Cardiac muscle cell (in vitro differentiated cells and primary cell): ENCODE measurements around the gene DUXA. TPM values are rescaled to one million over a fixed set of nuclear protein-coding genes. Genes with fewer than 3 reads are reported as not detected.
"Not testable (repeated sequence)": the region's sequence is repeated elsewhere in the genome, so short reads cannot be mapped to it uniquely, and the experiment has no call there.

Experiments used
- DNase-seq, 2 donors: peaks; one replicate each; pipeline versions ENCODE4 v3.0.0 to v3.0.0-alpha.2; 2010 to 2017; ENCODE audit warnings: low read depth in 1 of 2, low spot score in 1 of 2
- H3K27ac ChIP-seq: fragments of 200-600 bp; sonication (generic); 2 replicates; pipeline ENCODE4 v1.5.1; 2016
- H3K27me3 ChIP-seq: fragments of 200-600 bp; sonication (generic); 2 replicates; pipeline ENCODE4 v1.6.0; 2016; ENCODE audit warnings: control low read depth
- H3K36me3 ChIP-seq: fragments of 200-600 bp; sonication (generic); 2 replicates; pipeline ENCODE4 v1.5.1; 2016; ENCODE audit warnings: control low read depth
- H3K4me1 ChIP-seq: fragments of 200-600 bp; sonication (generic); 2 replicates; pipeline ENCODE4 v1.8.1; 2017; ENCODE audit warnings: low read depth, mild to moderate bottlenecking, mixed run types
- H3K4me3 ChIP-seq: fragments of 200-600 bp; sonication (generic); 2 replicates; pipeline ENCODE4 v1.5.1; 2016; ENCODE audit warnings: mild to moderate bottlenecking
- H3K9me3 ChIP-seq: fragments of 200-600 bp; sonication (generic); 2 replicates; pipeline ENCODE4 v1.5.1; 2017; ENCODE audit warnings: low read depth, mild to moderate bottlenecking, control low read depth
- polyA plus RNA-seq: library from polyadenylated mRNA; unstranded; fragments of >200 nt; fragmentation: Nextera tagmentation; extraction: Ambion mirVana; gene quantifications from 2 replicates; pipeline ENCODE4 v1.2.1, GENCODE V29; 2016
- total RNA-seq: library from RNA; depleted of rRNA; stranded (reverse); fragments of >200 nt; gene quantifications from 2 replicates; pipeline ENCODE4 v1.2.3, GENCODE V29; 2016
- TF ChIP-seq, protein P1 (sequence below): IDR thresholded peaks from 2 replicates; pipeline ENCODE4 v1.5.1; 2012; ENCODE audit warnings: low read depth, mild to moderate bottlenecking, low read length

Gene DUXA
- total and polyA plus RNA-seq, 2 experiments from 2014 or later: not detected

DNA sequence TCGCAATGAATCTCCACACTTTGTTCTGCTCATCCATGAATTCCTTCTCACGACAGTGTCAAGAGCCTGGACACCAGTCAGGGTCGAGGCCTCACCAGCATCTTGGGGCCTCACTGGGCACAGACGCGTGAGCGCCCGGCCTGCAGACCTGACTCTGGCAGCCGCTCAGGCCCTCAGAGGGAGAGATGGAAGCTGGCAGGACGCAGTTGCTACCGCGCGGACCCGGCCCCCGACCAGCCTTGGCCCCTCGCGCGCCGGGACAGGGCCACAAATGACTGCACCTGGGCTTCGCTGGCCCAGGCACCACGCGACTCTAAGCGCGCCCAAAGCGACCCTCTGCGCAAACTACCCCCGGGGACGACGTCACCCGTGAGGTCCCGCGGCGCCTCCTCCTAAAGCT, 48.4 kb downstream of the DUXA start:
- H3K36me3 ChIP-seq: no peaks in the 10 kb centered on the region
- no peak overlapping the region for H3K4me3 ChIP-seq
- H3K9me3 ChIP-seq: no peaks in the 10 kb centered on the region
- H3K27me3 ChIP-seq: no peaks in the 10 kb centered on the region
- H3K27ac ChIP-seq: no peak overlapping the region
- no peak for DNase-seq
- TF ChIP-seq, protein P1, sequence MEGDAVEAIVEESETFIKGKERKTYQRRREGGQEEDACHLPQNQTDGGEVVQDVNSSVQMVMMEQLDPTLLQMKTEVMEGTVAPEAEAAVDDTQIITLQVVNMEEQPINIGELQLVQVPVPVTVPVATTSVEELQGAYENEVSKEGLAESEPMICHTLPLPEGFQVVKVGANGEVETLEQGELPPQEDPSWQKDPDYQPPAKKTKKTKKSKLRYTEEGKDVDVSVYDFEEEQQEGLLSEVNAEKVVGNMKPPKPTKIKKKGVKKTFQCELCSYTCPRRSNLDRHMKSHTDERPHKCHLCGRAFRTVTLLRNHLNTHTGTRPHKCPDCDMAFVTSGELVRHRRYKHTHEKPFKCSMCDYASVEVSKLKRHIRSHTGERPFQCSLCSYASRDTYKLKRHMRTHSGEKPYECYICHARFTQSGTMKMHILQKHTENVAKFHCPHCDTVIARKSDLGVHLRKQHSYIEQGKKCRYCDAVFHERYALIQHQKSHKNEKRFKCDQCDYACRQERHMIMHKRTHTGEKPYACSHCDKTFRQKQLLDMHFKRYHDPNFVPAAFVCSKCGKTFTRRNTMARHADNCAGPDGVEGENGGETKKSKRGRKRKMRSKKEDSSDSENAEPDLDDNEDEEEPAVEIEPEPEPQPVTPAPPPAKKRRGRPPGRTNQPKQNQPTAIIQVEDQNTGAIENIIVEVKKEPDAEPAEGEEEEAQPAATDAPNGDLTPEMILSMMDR: no peak
- no peaks in the 10 kb centered on the region for H3K4me1 ChIP-seq

GRCh38 chr19:57113501-57113900, 53.8 kb downstream of the DUXA start:
- H3K36me3 ChIP-seq, H3K9me3 ChIP-seq, H3K4me3 ChIP-seq, H3K27me3 ChIP-seq, DNase-seq, H3K4me1 ChIP-seq, H3K27ac ChIP-seq: not testable (repeated sequence)

DNA sequence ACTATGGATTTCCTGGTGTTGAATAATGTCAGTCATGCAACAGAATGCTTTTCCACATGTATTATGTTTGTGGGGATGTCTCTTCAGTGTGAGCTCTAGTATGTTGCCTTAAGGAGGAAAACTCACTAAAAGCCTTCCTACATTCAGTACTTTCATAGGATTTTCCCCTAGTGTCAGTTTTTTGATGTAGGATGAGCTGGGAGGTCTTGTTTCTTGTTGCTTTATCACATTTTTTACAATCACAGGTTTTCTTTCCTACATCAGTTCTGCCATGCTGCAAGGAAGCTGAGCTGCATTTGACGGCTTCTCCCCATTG, 56.0 kb downstream of the DUXA start:
- no peak overlapping the region for H3K4me3 ChIP-seq
- no peaks in the 10 kb centered on the region for H3K9me3 ChIP-seq
- no peaks in the 10 kb centered on the region for H3K27me3 ChIP-seq
- H3K27ac ChIP-seq: no peak overlapping the region
- TF ChIP-seq, protein P1: no peak
- no peak for DNase-seq
- no peaks in the 10 kb centered on the region for H3K4me1 ChIP-seq
- H3K36me3 ChIP-seq: no peaks in the 10 kb centered on the region

GRCh38 chr19:57110592-57111328, 56.5 kb downstream of the DUXA start:
- H3K4me1 ChIP-seq: no peaks in the 10 kb centered on the region
- H3K9me3 ChIP-seq: no peaks in the 10 kb centered on the region
- H3K36me3 ChIP-seq: no peaks in the 10 kb centered on the region
- no peak for DNase-seq
- TF ChIP-seq, protein P1: no peak
- no peaks in the 10 kb centered on the region for H3K27me3 ChIP-seq
- H3K27ac ChIP-seq: no peak overlapping the region
- no peak overlapping the region for H3K4me3 ChIP-seq

- TF ChIP-seq, protein P1: no peak
- Histone ChIP-seq H3K9me3 (no peaks in the 10 kb centered on the region), H3K36me3 (no peaks in the 10 kb centered on the region), H3K4me1 (no peaks in the 10 kb centered on the region), H3K27me3 (no peaks in the 10 kb centered on the region), H3K4me3 (no peak overlapping the region), H3K27ac (no peak overlapping the region)
- no peak for DNase-seq
These were observed 60.5 kb downstream of the DUXA start for GRCh38 chr19:57106722-57107235.

- TF ChIP-seq, protein P1: no peak
- Histone ChIP-seq H3K27me3 (no peaks in the 10 kb centered on the region), H3K27ac (no peak overlapping the region), H3K4me1 (no peaks in the 10 kb centered on the region), H3K9me3 (no peaks in the 10 kb centered on the region), H3K4me3 (no peak overlapping the region), H3K36me3 (no peaks in the 10 kb centered on the region)
- no peak for DNase-seq
These were observed 61.1 kb downstream of the DUXA start for GRCh38 chr19:57105976-57106721.
